B cell (primary cell): ENCODE measurements around the gene EIF3K. TPM values are rescaled to one million over a fixed set of nuclear protein-coding genes. Genes with fewer than 3 reads are reported as not detected.

Experiments
- ATAC-seq: fragments of 200-7000 bp; cut with Tn5 transposase; one replicate; pipeline ENCODE4 v1.10.0; 2021; ENCODE audit warnings: low read depth, mild to moderate bottlenecking, moderate number of reproducible peaks, moderate library complexity
- CTCF ChIA-PET: fragments of 350-600 bp; sonication (Branson Sonifier 250); formaldehyde crosslinking; loops from one replicate; lab custom pipeline; 2021; ENCODE audit warnings: antibody characterized with exemption, inconsistent platforms; lab: Charles Lee
- POLR2A ChIA-PET: fragments of 350-600 bp; sonication (Branson Sonifier 250); formaldehyde crosslinking; loops from one replicate; lab custom pipeline; 2021; ENCODE audit warnings: antibody characterized with exemption; lab: Charles Lee
- DNase-seq: peaks from one replicate; pipeline ENCODE4 v3.0.0; 2013
- H2AFZ ChIP-seq: 2 replicates; pipeline ENCODE4 v1.6.1; 2012; ENCODE audit warnings: mild to moderate bottlenecking, low read depth, low read length; ENCODE audit not compliant: insufficient read depth, poor library complexity, severe bottlenecking
- H3K27ac ChIP-seq, 2 donors: 1 replicate in 1 of 2; 2 replicates in 1 of 2; pipeline ENCODE4 v1.5.1; 2012 to 2013; ENCODE audit warnings: low read length in 2 of 2, mild to moderate bottlenecking in 2 of 2, moderate library complexity in 1 of 2
- H3K27me3 ChIP-seq, 4 experiments: fragments of 200-600 bp in 1 of 4; sonication (generic) in 1 of 4; replicated peaks in 1 of 4; 1 replicate in 2 of 4; 2 replicates in 2 of 4; pipeline versions ENCODE4 v1.6.1 to v1.7.0; 2013 to 2016; ENCODE audit warnings: low read length in 3 of 4, mild to moderate bottlenecking in 2 of 4, mixed read lengths in 1 of 4, moderate library complexity in 1 of 4; ENCODE audit not compliant: insufficient read depth in 4 of 4, control insufficient read depth in 3 of 4; ENCODE audit errors: control extremely low read depth in 1 of 4
- H3K36me3 ChIP-seq, 2 experiments: replicated peaks in 1 of 2; 1 replicate in 1 of 2; 2 replicates in 1 of 2; pipeline versions ENCODE4 v1.6.1 to v1.7.1; 2013; ENCODE audit warnings: low read length in 1 of 2; ENCODE audit not compliant: insufficient read depth in 2 of 2, control insufficient read depth in 1 of 2; ENCODE audit errors: control extremely low read depth in 1 of 2, extremely low read depth in 1 of 2
- H3K4me1 ChIP-seq, 2 donors: fragments of 200-600 bp in 1 of 2; sonication (generic) in 1 of 2; 1 replicate in 1 of 2; 2 replicates in 1 of 2; pipeline versions ENCODE4 v1.5.1 to v1.6.1; 2013 to 2017; ENCODE audit warnings: low read length in 2 of 2; ENCODE audit not compliant: control insufficient read depth in 2 of 2, insufficient read depth in 2 of 2
- H3K4me2 ChIP-seq: replicated peaks from 2 replicates; pipeline ENCODE3; 2012; ENCODE audit warnings: mild to moderate bottlenecking, low read depth, low read length; ENCODE audit not compliant: poor library complexity, severe bottlenecking
- H3K4me3 ChIP-seq, 5 experiments: fragments of 200-600 bp in 1 of 5; sonication (generic) in 1 of 5; 1 replicate in 3 of 5; 2 replicates in 2 of 5; pipeline versions ENCODE4 v1.5.1 to v1.7.0; 2011 to 2016; ENCODE audit warnings: low read length in 4 of 5, mild to moderate bottlenecking in 4 of 5, low read depth in 2 of 5, control low read depth in 1 of 5, moderate library complexity in 1 of 5; ENCODE audit not compliant: insufficient read depth in 1 of 5; ENCODE audit errors: control extremely low read depth in 1 of 5, extremely low read depth in 1 of 5
- H3K79me2 ChIP-seq: fragments of 200-600 bp; sonication (generic); one replicate; pipeline ENCODE4 v1.6.0; 2016; ENCODE audit warnings: low read length; ENCODE audit not compliant: control insufficient read depth, insufficient read depth
- H3K9ac ChIP-seq: fragments of 200-600 bp; sonication (generic); 2 replicates; pipeline ENCODE4 v1.6.1; 2017; ENCODE audit warnings: mild to moderate bottlenecking, low read length, moderate library complexity
- H3K9me3 ChIP-seq, 3 donors: one replicate each; pipeline versions ENCODE4 v1.6.1 to v1.7.1; 2013; ENCODE audit warnings: low read length in 2 of 3; ENCODE audit not compliant: control insufficient read depth in 2 of 3, insufficient read depth in 1 of 3; ENCODE audit errors: control extremely low read depth in 1 of 3
- H4K20me1 ChIP-seq: 2 replicates; pipeline ENCODE4 v1.6.0; 2012; ENCODE audit warnings: mild to moderate bottlenecking, low read length; ENCODE audit not compliant: insufficient read depth, control insufficient read depth, poor library complexity, severe bottlenecking
- H3K27ac Mint-ChIP-seq: one replicate; pipeline ENCODE4 v1.8.0; 2021; ENCODE audit warnings: mixed read lengths
- H3K27me3 Mint-ChIP-seq: one replicate; pipeline ENCODE4 v1.8.0; 2021; ENCODE audit warnings: mixed read lengths
- H3K4me1 Mint-ChIP-seq: one replicate; pipeline ENCODE4 v1.8.0; 2021; ENCODE audit warnings: mixed read lengths
- H3K4me3 Mint-ChIP-seq: one replicate; pipeline ENCODE4 v1.8.0; 2021; ENCODE audit warnings: mixed read lengths
- H3K9me3 Mint-ChIP-seq: one replicate; pipeline ENCODE4 v1.8.0; 2022; ENCODE audit warnings: mixed read lengths; ENCODE audit not compliant: insufficient read depth
- CTCF ChIP-seq: fragments of 200-600 bp; IDR thresholded peaks from one replicate; pipeline ENCODE4 v1.8.0; 2022; ENCODE audit warnings: antibody characterized with exemption, mild to moderate bottlenecking
- EZH2 ChIP-seq: IDR thresholded peaks from 2 replicates; pipeline ENCODE4 v1.6.1; 2012; ENCODE audit warnings: borderline replicate concordance, low read depth, mild to moderate bottlenecking, moderate library complexity, low read length; ENCODE audit not compliant: insufficient read depth, poor library complexity, severe bottlenecking
- WGBS: methylation state at CpG from one replicate; pipeline ENCODE4 v1.1.5; 2013; ENCODE audit warnings: missing lambda C conversion rate; ENCODE audit not compliant: insufficient coverage; 5-methylcytosine and 5-hydroxymethylcytosine counted together
- intact Hi-C: fragments of 100-400 bp; cut with micrococcal nuclease; formaldehyde crosslinking; loops from one replicate; pipeline ENCODE4 v1.10.0; 2022
- polyA plus RNA-seq: library from polyadenylated mRNA; depleted of rRNA; stranded (reverse); fragments of >200 nt; gene quantifications from 2 replicates; pipeline ENCODE4 v1.2.3, GENCODE V29; 2012
- total RNA-seq, 2 donors: library from RNA; stranded (reverse); fragments of 120-200 nt in 1 of 2; gene quantifications; 1 replicate in 1 of 2; 2 replicates in 1 of 2; pipeline versions ENCODE4 v1.2.3 to v1.2.4, GENCODE V29; 2013 to 2022

The EIF3K gene
- total and polyA plus RNA-seq, 2 donors (not counting 1 experiment from before 2014, with no cell fraction given), result 284 to 773 TPM

DNA sequence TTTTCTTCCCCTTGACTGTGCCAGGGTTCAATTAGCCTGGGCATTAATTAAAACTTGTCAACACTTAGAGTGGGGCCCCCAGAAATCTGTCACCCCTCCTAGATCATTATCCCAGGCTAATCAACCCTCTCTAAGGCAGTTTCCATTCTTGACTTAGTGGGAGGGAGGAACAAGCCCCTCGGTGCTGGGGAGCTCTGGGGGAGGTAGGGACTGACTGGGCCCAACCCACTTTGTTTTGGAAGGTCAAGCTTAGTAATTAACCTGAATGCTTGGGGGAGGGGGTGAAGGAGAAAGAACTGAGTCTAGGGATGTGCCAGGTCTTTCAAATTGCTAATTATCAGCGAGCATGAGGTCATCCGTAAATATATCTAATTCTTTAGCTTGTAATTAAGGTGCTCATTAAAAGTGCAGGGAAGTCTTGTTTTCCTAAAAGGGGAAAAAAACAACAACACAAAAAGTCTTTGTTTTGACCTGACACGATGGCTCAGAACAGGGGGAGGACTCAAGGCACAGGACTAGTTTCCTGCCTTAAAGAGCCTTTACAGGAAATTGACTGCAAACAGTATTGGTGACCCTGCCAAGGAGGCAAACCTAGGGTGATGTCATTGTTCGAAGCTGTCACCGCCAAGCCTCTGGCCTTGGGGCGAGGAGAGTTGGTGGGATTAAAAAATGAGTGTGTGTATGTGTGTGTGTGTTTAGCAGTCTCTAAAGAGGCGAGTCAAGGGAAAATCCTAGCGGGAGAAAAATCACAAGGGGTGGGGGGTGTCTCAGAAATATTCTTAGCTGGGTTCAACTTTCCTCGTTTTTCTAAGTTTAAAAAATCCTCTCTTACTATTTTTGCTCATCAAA, 47.9 kb downstream of the EIF3K start:
- H3K27me3 ChIP-seq, result no peaks in the 10 kb centered on the region
- peak overlapping the region; percentile 88 for H3K4me3 Mint-ChIP-seq
- POLR2A ChIA-PET, result interaction anchor here (1.5 kb wide), 1 partner anchor 20 kb away, joined by 4 read pairs; the partner anchor contains the start of gene ACTN4
- peak overlapping the region; percentile 60 for H3K9ac ChIP-seq
- peaks cover 0 to 3% of the 10 kb centered on the region in 2 experiments for H3K36me3 ChIP-seq
- H3K79me2 ChIP-seq, result peaks cover 100% of the 10 kb centered on the region
- peak overlapping the region; percentile 59 for H2AFZ ChIP-seq
- peaks cover 76% of the 10 kb centered on the region for H3K4me1 Mint-ChIP-seq
- peaks cover 65 to 72% of the 10 kb centered on the region in 2 donors for H3K4me1 ChIP-seq
- intact Hi-C loops, result no loop called here
- TF ChIP-seq CTCF (no peak), EZH2 (no peak)
- DNase-seq (peak; percentile 50), ATAC-seq (peak; percentile 59)
- CTCF ChIA-PET, result interaction anchor here (1.1 kb wide), 1 partner anchor 26 kb away, joined by 3 read pairs; no protein-coding TSS in a partner anchor
- peak overlapping the region; percentile 95 for H3K27ac Mint-ChIP-seq
- H3K9me3 Mint-ChIP-seq, result no peaks in the 10 kb centered on the region
- H3K27me3 Mint-ChIP-seq, result no peaks in the 10 kb centered on the region
- no peaks in the 10 kb centered on the region for H3K9me3 ChIP-seq
- peak overlapping the region in 4 of 5 experiments; percentile 19 to 56 (median 38) for H3K4me3 ChIP-seq
- 27% methylated on average over 4 of the region's 10 CpGs for WGBS
- H3K4me2 ChIP-seq, result peak overlapping the region; percentile 78
- peaks cover 15% of the 10 kb centered on the region for H4K20me1 ChIP-seq
- peak overlapping the region; percentile 76 to 89 for H3K27ac ChIP-seq
